ENCODE results near the gene PRR36.

DNA sequence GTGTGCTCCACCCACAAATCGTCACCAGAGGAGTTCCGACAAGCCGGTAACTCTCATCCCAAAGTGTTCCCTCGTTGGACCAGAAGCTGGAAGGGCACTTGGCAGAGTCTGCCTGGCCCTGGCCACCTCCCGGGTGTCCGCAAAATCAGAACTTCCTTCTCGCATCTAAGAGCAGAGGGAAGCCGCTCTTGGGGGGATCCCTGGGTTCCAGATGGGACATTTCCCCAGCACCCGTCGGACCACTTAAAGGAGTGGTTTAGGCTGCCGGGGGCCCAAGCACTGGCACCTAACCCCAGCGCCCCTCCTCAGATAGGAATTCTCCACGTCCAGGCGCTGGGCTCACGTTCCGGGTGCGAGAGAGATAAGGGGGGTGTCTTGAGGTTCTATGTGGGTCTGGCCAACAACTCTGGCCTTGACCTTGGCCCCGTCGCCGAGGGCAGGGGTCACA is 28.6 kb upstream of the PRR36 start:
- TF ChIP-seq CTCF (conservative IDR thresholded peaks at IDR 0.05; ENCODE audit: low read depth, low read length) (no peak), EZH2 (IDR thresholded peaks at IDR 0.05; ENCODE audit: borderline replicate concordance, low read depth, low read length, poor library complexity, severe bottlenecking) (no peak)

Measured in A673 (cell line).